HepG2 (cell line): ENCODE measurements around the gene HELZ. TPM values are rescaled to one million over a fixed set of nuclear protein-coding genes. Genes with fewer than 3 reads are reported as not detected.

Experiments used
- ATAC-seq: fragments of 200-7000 bp; cut with Tn5 transposase; 3 replicates; pipeline ENCODE4 v1.9.1; 2020; ENCODE audit warnings: mild to moderate bottlenecking, moderate library complexity
- BruUV-seq: library from RNA; stranded (reverse); fragments of 400-500 nt; replicated peaks from 2 replicates; lab custom pipeline; 2021; lab: Mats Ljungman, UMichigan
- CTCF ChIA-PET: fragments of 300-600 bp; formaldehyde crosslinking; extraction: SDS; loops from one replicate; lab custom pipeline; 2021; ENCODE audit warnings: low total read pairs, inconsistent platforms, low intra/inter-chr PET ratio; lab: Yijun Ruan, JAX
- POLR2A ChIA-PET: fragments of 350-600 bp; sonication (Branson Sonifier 250); formaldehyde crosslinking; loops from one replicate; lab custom pipeline; 2020; ENCODE audit warnings: antibody characterized with exemption, inconsistent platforms; lab: Yijun Ruan, JAX
- DNase-seq: peaks from one replicate; pipeline ENCODE4 v3.0.0-alpha.2; 2015; ENCODE audit warnings: low spot score
- FAIRE-seq: peaks from 3 replicates; lab custom pipeline; 2011; peaks lifted over from hg19 to GRCh38; lab: Jason Lieb, UNC
- H2AFZ ChIP-seq: one replicate; pipeline ENCODE4 v1.6.1; 2011; ENCODE audit warnings: low read length, inconsistent platforms
- H3K27ac ChIP-seq: fragments of 300-600 bp; 3 replicates; pipeline ENCODE4 v1.8.0; 2011; ENCODE audit warnings: mixed run types, mild to moderate bottlenecking, mixed read lengths, low read length, inconsistent platforms; ENCODE audit not compliant: insufficient read depth; ENCODE audit errors: extremely low read length
- H3K27me3 ChIP-seq, 2 experiments: fragments of 200-600 bp in 1 of 2; 2 replicates in 1 of 2; 3 replicates in 1 of 2; pipeline versions ENCODE4 v1.6.0 to v1.8.0; 2011; ENCODE audit warnings: low read length in 2 of 2, mild to moderate bottlenecking in 2 of 2, moderate library complexity in 2 of 2, inconsistent platforms in 1 of 2; ENCODE audit not compliant: insufficient read depth in 2 of 2, control insufficient read depth in 1 of 2
- H3K36me3 ChIP-seq, 2 experiments: fragments of 200-600 bp in 1 of 2; replicated peaks in 1 of 2; 2 replicates in 1 of 2; 3 replicates in 1 of 2; pipeline versions ENCODE4 v1.5.1 to v1.8.0; 2011; ENCODE audit warnings: low read length in 2 of 2, inconsistent platforms in 1 of 2; ENCODE audit not compliant: insufficient read depth in 2 of 2, control insufficient read depth in 1 of 2
- H3K4me1 ChIP-seq: 2 replicates; pipeline ENCODE4 v1.5.1; 2012; ENCODE audit warnings: low read length, inconsistent platforms; ENCODE audit not compliant: insufficient read depth
- H3K4me2 ChIP-seq: 2 replicates; pipeline ENCODE4 v1.6.0; 2011; ENCODE audit warnings: low read depth, low read length, inconsistent platforms
- H3K4me3 ChIP-seq, 3 experiments: fragments of 200-600 bp in 1 of 3; sonication (generic), shearing (Covaris generic) in 1 of 3; replicated peaks in 1 of 3; 2 replicates each; pipeline ENCODE4 v1.5.1; 2011 to 2016; ENCODE audit warnings: low read length in 3 of 3, inconsistent platforms in 2 of 3, low read depth in 2 of 3, mild to moderate bottlenecking in 2 of 3, control low read depth in 1 of 3, mixed read lengths in 1 of 3; ENCODE audit not compliant: insufficient read depth in 1 of 3
- H3K79me2 ChIP-seq: one replicate; pipeline ENCODE4 v1.6.1; 2011; ENCODE audit warnings: low read length, inconsistent platforms; ENCODE audit not compliant: insufficient read depth
- H3K9ac ChIP-seq: 2 replicates; pipeline ENCODE4 v1.6.0; 2011; ENCODE audit warnings: mild to moderate bottlenecking, low read depth, low read length, inconsistent platforms; ENCODE audit not compliant: insufficient read depth
- H3K9me3 ChIP-seq: 2 replicates; pipeline ENCODE4 v1.5.1; 2012; ENCODE audit warnings: mild to moderate bottlenecking, low read length
- H4K20me1 ChIP-seq: 2 replicates; pipeline ENCODE4 v1.6.0; 2011; ENCODE audit warnings: inconsistent platforms, mild to moderate bottlenecking, low read length, moderate library complexity; ENCODE audit not compliant: insufficient read depth
- ASH2L ChIP-seq: fragments of 300-600, 200-600 bp; sonication (generic); IDR thresholded peaks from 2 replicates; pipeline ENCODE4 v1.7.0; 2017; ENCODE audit warnings: low read depth, mild to moderate bottlenecking, moderate library complexity, mixed read lengths, low read length; ENCODE audit not compliant: insufficient read length
- BORCS8-MEF2B ChIP-seq: sonication (generic); formaldehyde crosslinking; IDR thresholded peaks from 2 replicates; pipeline ENCODE4 v1.8.0; 2022; ENCODE audit warnings: mild to moderate bottlenecking, missing genetic modification reagents
- MAX ChIP-seq: IDR thresholded peaks from 2 replicates; pipeline ENCODE4 v1.6.1; 2012; ENCODE audit warnings: inconsistent platforms
- THAP8 ChIP-seq: sonication (generic); formaldehyde crosslinking; IDR thresholded peaks from 2 replicates; pipeline ENCODE4 v1.5.1; 2020; ENCODE audit warnings: missing genetic modification reagents, mild to moderate bottlenecking, borderline replicate concordance
- ZNF562 ChIP-seq: sonication (generic); formaldehyde crosslinking; IDR thresholded peaks from 2 replicates; pipeline ENCODE4 v1.8.0; 2022; ENCODE audit warnings: missing genetic modification reagents, borderline replicate concordance
- ZNF576 ChIP-seq: sonication (generic); formaldehyde crosslinking; IDR thresholded peaks from 2 replicates; pipeline ENCODE4 v1.4.0; 2020; ENCODE audit warnings: mild to moderate bottlenecking, missing genetic modification reagents
- ZNF589 ChIP-seq: sonication (generic); formaldehyde crosslinking; conservative IDR thresholded peaks from 2 replicates; pipeline ENCODE4 v1.8.0; 2022; ENCODE audit warnings: mild to moderate bottlenecking, moderate library complexity, missing genetic modification reagents
- ZNF598 ChIP-seq: sonication (generic); formaldehyde crosslinking; IDR thresholded peaks from 2 replicates; pipeline ENCODE4 v1.5.1; 2020; ENCODE audit warnings: mild to moderate bottlenecking, missing genetic modification reagents, borderline replicate concordance
- WGBS: methylation state at CpG from one replicate; pipeline ENCODE4 v1.1.6; 2017; ENCODE audit warnings: low lambda C conversion rate; 5-methylcytosine and 5-hydroxymethylcytosine counted together
- in situ Hi-C: cut with HindIII; loops from 2 replicates; pipeline ENCODE4 v1.10.0; 2017; ENCODE audit warnings: low pct_unique_long_range_greater_than_20kb; ENCODE audit not compliant: extremely low pct_ligation_motif_present
- intact Hi-C: fragments of 100-400 bp; cut with micrococcal nuclease; formaldehyde crosslinking; loops from one replicate; pipeline ENCODE4 v1.10.0; 2022; ENCODE audit not compliant: unreplicated experiment
- polyA plus RNA-seq, 8 experiments: library from polyadenylated mRNA; depleted of rRNA in 3 of 8; stranded (reverse) in 7 of 8; unstranded in 1 of 8; fragments of >200 nt; fragmentation: Illumina TruSeq in 4 of 8; extraction: Trizol in 4 of 8; gene quantifications; 2 replicates each; pipeline versions ENCODE4 v1.2.1 to v1.2.3, GENCODE V29; 2011 to 2016; ENCODE audit warnings: low read depth in 4 of 8, missing spikeins in 1 of 8, mixed read lengths in 1 of 8; ENCODE audit not compliant: insufficient read depth in 1 of 8
- total RNA-seq, 5 experiments: library from RNA; depleted of rRNA; stranded (reverse); fragments of >200 nt; fragmentation: Illumina TruSeq; extraction: Trizol; gene quantifications; 2 replicates each; pipeline ENCODE4 v1.2.3, GENCODE V29; 2016; ENCODE audit warnings: low read depth in 1 of 5

HELZ gene
- total and polyA plus RNA-seq, 2 of the 13 experiments (the other 11 are each of a cell fraction or from before 2014, with no cell fraction given) = 35.3 to 52.4 TPM

DNA sequence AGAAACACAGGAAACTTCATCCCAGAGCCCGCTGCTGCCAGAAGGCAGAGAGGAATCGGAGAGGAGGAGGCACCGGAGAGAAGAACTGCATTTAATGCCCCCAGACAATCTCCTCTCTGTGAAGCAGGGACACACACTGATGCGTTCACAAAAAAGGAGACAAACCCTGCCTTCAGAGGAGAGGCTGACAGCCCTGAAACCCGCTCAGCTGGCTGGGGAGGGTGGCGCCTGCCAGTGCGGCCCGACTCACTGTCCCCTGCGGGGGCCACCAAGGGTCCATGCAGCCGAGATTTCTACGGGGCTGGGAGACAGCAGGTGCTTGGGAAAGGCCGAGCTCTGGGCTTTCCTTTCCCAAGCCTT is 222.6 kb downstream of the HELZ start:
- in situ Hi-C loops (no loop called here), intact Hi-C loops (no loop called here)
- Histone ChIP-seq H3K4me3 (no peak overlapping the region), H2AFZ (no peak overlapping the region), H3K9ac (no peak overlapping the region), H3K27ac (no peak overlapping the region), H3K36me3 (no peaks in the 10 kb centered on the region), H3K27me3 (peaks cover 10 to 31% of the 10 kb centered on the region in 2 experiments; a peak in 4 of 5 replicates), H4K20me1 (no peaks in the 10 kb centered on the region), H3K4me2 (no peak overlapping the region), H3K4me1 (peaks cover 16% of the 10 kb centered on the region), H3K9me3 (no peaks in the 10 kb centered on the region), H3K79me2 (no peaks in the 10 kb centered on the region)
- ChIA-PET CTCF (no interaction called here), POLR2A (no interaction called here)
- FAIRE-seq (no peak), ATAC-seq (no peak), DNase-seq (no peak)
- TF ChIP-seq ZNF562 (CRISPR knock-in tag) = no peak
- TF ChIP-seq ZNF598 (CRISPR knock-in tag) = no peak
- TF ChIP-seq ASH2L = no peak
- no peak for TF ChIP-seq ZNF576 (CRISPR knock-in tag)
- TF ChIP-seq THAP8 (CRISPR knock-in tag) = no peak
- no peak for TF ChIP-seq ZNF589 (CRISPR knock-in tag)
- TF ChIP-seq BORCS8-MEF2B = no peak
- no peak for TF ChIP-seq MAX
- no TSS peak for BruUV-seq
- 52% methylated on average over 9 of the region's 12 CpGs for WGBS
